HepG2 (cell line): ENCODE measurements around the gene SCMH1. TPM values are rescaled to one million over a fixed set of nuclear protein-coding genes. Genes with fewer than 3 reads are reported as not detected.

Experiments used
- BORCS8-MEF2B ChIP-seq: sonication (generic); formaldehyde crosslinking; IDR thresholded peaks from 2 replicates; pipeline ENCODE4 v1.8.0; 2022; ENCODE audit warnings: mild to moderate bottlenecking, missing genetic modification reagents
- ELF1 ChIP-seq: sonication (generic); formaldehyde crosslinking; IDR thresholded peaks from 2 replicates; pipeline ENCODE4 v1.4.0; 2020; ENCODE audit warnings: missing genetic modification reagents
- ETV5 ChIP-seq: IDR thresholded peaks from 2 replicates; pipeline ENCODE4 v1.6.1; 2018; ENCODE audit warnings: missing biosample characterization, missing genetic modification reagents, inconsistent platforms, borderline replicate concordance
- FIP1L1 ChIP-seq: fragments of 200-400 bp; formaldehyde crosslinking; IDR thresholded peaks from 2 replicates; pipeline ENCODE4 v1.6.1; 2018; ENCODE audit warnings: low read depth, mild to moderate bottlenecking, low read length, moderate library complexity, borderline replicate concordance; ENCODE audit not compliant: insufficient read depth
- FOSL1 ChIP-seq: sonication (generic); formaldehyde crosslinking; IDR thresholded peaks from 2 replicates; pipeline ENCODE4 v1.9.0; 2021; ENCODE audit warnings: missing genetic modification reagents, borderline replicate concordance
- GATA4 ChIP-seq: sonication (generic); IDR thresholded peaks from 2 replicates; pipeline ENCODE4 v1.6.1; 2016; ENCODE audit warnings: antibody characterized with exemption, low read depth, borderline replicate concordance
- GTF2F1 ChIP-seq: fragments of 150-350 bp; IDR thresholded peaks from 2 replicates; pipeline ENCODE4 v1.6.1; 2014; ENCODE audit warnings: low read length
- HNF4A ChIP-seq: sonication (generic); formaldehyde crosslinking; IDR thresholded peaks from 2 replicates; pipeline ENCODE4 v1.4.0; 2020; ENCODE audit warnings: missing genetic modification reagents
- NFKBIZ ChIP-seq: IDR thresholded peaks from 2 replicates; pipeline ENCODE4 v1.6.1; 2018; ENCODE audit warnings: missing genetic modification reagents, missing compliant biosample characterization
- RFXAP ChIP-seq: sonication (generic); formaldehyde crosslinking; IDR thresholded peaks from 2 replicates; pipeline ENCODE4 v1.4.0; 2020; ENCODE audit warnings: missing genetic modification reagents, borderline replicate concordance
- RXRB ChIP-seq: IDR thresholded peaks from 2 replicates; pipeline ENCODE4 v1.6.1; 2016; ENCODE audit warnings: borderline replicate concordance, missing genetic modification reagents, missing compliant biosample characterization
- U2AF2 ChIP-seq: fragments of 200-400 bp; formaldehyde crosslinking; IDR thresholded peaks from 2 replicates; pipeline ENCODE4 v1.6.1; 2017; ENCODE audit warnings: low read depth, mild to moderate bottlenecking, low read length
- ZFP82 ChIP-seq: sonication (generic); formaldehyde crosslinking; IDR thresholded peaks from 2 replicates; pipeline ENCODE4 v1.5.1; 2020; ENCODE audit warnings: mild to moderate bottlenecking, missing genetic modification reagents, borderline replicate concordance
- ZIK1 ChIP-seq: sonication (generic); formaldehyde crosslinking; IDR thresholded peaks from 2 replicates; pipeline ENCODE4 v1.5.0; 2020; ENCODE audit warnings: mild to moderate bottlenecking, low read depth, missing genetic modification reagents, borderline replicate concordance
- ZKSCAN5 ChIP-seq: sonication (generic); formaldehyde crosslinking; IDR thresholded peaks from 2 replicates; pipeline ENCODE4 v1.5.1; 2020; ENCODE audit warnings: mild to moderate bottlenecking, missing genetic modification reagents
- ZNF12 ChIP-seq: sonication (generic); formaldehyde crosslinking; IDR thresholded peaks from 2 replicates; pipeline ENCODE4 v1.5.0; 2020; ENCODE audit warnings: missing genetic modification reagents
- ZNF234 ChIP-seq: sonication (generic); formaldehyde crosslinking; conservative IDR thresholded peaks from 2 replicates; pipeline ENCODE4 v1.5.1; 2020; ENCODE audit warnings: mild to moderate bottlenecking, missing genetic modification reagents
- ZNF367 ChIP-seq: sonication (generic); formaldehyde crosslinking; IDR thresholded peaks from 2 replicates; pipeline ENCODE4 v1.4.0; 2020; ENCODE audit warnings: missing genetic modification reagents, borderline replicate concordance
- polyA plus RNA-seq, 8 experiments: library from polyadenylated mRNA; depleted of rRNA in 3 of 8; stranded (reverse) in 7 of 8; unstranded in 1 of 8; fragments of >200 nt; fragmentation: Illumina TruSeq in 4 of 8; extraction: Trizol in 4 of 8; gene quantifications; 2 replicates each; pipeline versions ENCODE4 v1.2.1 to v1.2.3, GENCODE V29; 2011 to 2016; ENCODE audit warnings: low read depth in 4 of 8, missing spikeins in 1 of 8, mixed read lengths in 1 of 8; ENCODE audit not compliant: insufficient read depth in 1 of 8
- total RNA-seq, 5 experiments: library from RNA; depleted of rRNA; stranded (reverse); fragments of >200 nt; fragmentation: Illumina TruSeq; extraction: Trizol; gene quantifications; 2 replicates each; pipeline ENCODE4 v1.2.3, GENCODE V29; 2016; ENCODE audit warnings: low read depth in 1 of 5
- TF ChIP-seq, protein P1 (sequence below): sonication (generic); formaldehyde crosslinking; IDR thresholded peaks from 2 replicates; pipeline ENCODE4 v1.4.0; 2020; ENCODE audit warnings: missing genetic modification reagents, borderline replicate concordance
- TF ChIP-seq, protein P2 (sequence below): sonication (generic); formaldehyde crosslinking; IDR thresholded peaks from 2 replicates; pipeline ENCODE4 v1.4.0; 2020; ENCODE audit warnings: mild to moderate bottlenecking, missing genetic modification reagents
- TF ChIP-seq, protein P3 (sequence below): sonication (generic); IDR thresholded peaks from 2 replicates; pipeline ENCODE4 v1.6.1; 2016; ENCODE audit warnings: low read depth, borderline replicate concordance
- TF ChIP-seq, protein P4 (sequence below): sonication (generic); formaldehyde crosslinking; IDR thresholded peaks from 2 replicates; pipeline ENCODE4 v1.8.0; 2022; ENCODE audit warnings: mild to moderate bottlenecking, missing genetic modification reagents, moderate library complexity
- TF ChIP-seq, protein P5 (sequence below): sonication (generic); formaldehyde crosslinking; conservative IDR thresholded peaks from 2 replicates; pipeline ENCODE4 v1.4.0; 2020; ENCODE audit warnings: missing genetic modification reagents

The SCMH1 gene
- total and polyA plus RNA-seq, 2 of the 13 experiments (the other 11 are each of a cell fraction or from before 2014, with no cell fraction given), result 41.8 to 52.6 TPM

DNA sequence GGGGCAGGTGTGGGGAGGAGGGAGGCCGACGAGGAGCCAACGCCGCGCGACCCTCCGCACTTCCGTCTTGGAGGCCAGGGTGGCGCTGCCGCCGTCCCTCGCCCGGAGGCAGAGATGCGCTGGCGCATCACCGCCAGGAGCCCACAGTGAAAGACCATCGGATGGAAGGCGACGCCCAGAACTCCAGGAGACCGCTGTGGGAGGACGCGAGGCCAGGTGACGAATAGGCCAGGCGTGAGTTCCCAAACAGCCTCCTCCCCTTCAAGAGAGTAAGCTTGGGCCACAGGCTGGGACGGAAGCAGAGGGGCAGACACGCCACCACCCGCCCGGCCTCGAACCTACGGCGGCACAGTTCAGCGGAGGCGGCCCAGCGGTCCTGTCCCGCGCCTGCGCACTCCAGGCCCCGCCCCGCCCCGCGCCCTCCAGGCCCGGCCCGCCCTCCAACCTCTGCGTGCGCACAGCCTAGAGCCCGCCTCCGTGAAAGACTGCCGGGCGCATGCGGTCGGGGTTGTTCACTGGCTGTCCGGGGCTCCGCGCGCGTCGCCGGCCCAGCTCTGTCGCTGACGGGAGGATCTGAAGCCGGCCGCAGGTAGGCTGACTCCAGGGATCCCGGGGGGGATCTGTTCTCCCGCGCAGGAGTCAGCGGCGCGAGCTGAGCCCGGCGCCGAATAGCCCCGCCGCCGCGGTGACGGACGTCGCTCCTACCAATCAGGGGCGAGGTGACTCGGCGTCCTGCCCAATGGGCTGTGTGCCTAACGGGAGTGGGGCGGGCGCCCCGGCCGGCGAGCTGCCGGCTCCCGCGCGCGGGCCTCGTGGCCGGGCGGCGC lies 262.7 kb downstream of the SCMH1 start, which contains the start of gene CTPS1 (continued):
- TF ChIP-seq NFKBIZ (CRISPR knock-in tag), result no peak
- no peak for TF ChIP-seq RFXAP (CRISPR knock-in tag)
- TF ChIP-seq FOSL1 (CRISPR knock-in tag), result no peak
- TF ChIP-seq ZIK1 (CRISPR knock-in tag), result no peak; the same call in 1 of the 2 replicates
- TF ChIP-seq ZNF12, result no peak
- TF ChIP-seq RXRB, result no peak
- TF ChIP-seq, protein P1, sequence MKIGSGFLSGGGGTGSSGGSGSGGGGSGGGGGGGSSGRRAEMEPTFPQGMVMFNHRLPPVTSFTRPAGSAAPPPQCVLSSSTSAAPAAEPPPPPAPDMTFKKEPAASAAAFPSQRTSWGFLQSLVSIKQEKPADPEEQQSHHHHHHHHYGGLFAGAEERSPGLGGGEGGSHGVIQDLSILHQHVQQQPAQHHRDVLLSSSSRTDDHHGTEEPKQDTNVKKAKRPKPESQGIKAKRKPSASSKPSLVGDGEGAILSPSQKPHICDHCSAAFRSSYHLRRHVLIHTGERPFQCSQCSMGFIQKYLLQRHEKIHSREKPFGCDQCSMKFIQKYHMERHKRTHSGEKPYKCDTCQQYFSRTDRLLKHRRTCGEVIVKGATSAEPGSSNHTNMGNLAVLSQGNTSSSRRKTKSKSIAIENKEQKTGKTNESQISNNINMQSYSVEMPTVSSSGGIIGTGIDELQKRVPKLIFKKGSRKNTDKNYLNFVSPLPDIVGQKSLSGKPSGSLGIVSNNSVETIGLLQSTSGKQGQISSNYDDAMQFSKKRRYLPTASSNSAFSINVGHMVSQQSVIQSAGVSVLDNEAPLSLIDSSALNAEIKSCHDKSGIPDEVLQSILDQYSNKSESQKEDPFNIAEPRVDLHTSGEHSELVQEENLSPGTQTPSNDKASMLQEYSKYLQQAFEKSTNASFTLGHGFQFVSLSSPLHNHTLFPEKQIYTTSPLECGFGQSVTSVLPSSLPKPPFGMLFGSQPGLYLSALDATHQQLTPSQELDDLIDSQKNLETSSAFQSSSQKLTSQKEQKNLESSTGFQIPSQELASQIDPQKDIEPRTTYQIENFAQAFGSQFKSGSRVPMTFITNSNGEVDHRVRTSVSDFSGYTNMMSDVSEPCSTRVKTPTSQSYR, result no peak; the same call in 1 of the 2 replicates
- no peak for TF ChIP-seq ZNF234 (CRISPR knock-in tag)
- no peak for TF ChIP-seq U2AF2
- TF ChIP-seq, protein P2, sequence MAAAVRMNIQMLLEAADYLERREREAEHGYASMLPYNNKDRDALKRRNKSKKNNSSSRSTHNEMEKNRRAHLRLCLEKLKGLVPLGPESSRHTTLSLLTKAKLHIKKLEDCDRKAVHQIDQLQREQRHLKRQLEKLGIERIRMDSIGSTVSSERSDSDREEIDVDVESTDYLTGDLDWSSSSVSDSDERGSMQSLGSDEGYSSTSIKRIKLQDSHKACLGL (CRISPR knock-in tag), result peak; percentile 90; the same call in 1 of the 2 replicates
- TF ChIP-seq GATA4, result no peak
- TF ChIP-seq FIP1L1, result no peak
- peak; percentile 53 for TF ChIP-seq BORCS8-MEF2B (CRISPR knock-in tag)
- TF ChIP-seq ELF1 (CRISPR knock-in tag), result no peak
- TF ChIP-seq ZFP82, result no peak
- TF ChIP-seq HNF4A (CRISPR knock-in tag), result no peak
- TF ChIP-seq ETV5 (CRISPR knock-in tag), result no peak
- no peak for TF ChIP-seq GTF2F1
- TF ChIP-seq, protein P3, sequence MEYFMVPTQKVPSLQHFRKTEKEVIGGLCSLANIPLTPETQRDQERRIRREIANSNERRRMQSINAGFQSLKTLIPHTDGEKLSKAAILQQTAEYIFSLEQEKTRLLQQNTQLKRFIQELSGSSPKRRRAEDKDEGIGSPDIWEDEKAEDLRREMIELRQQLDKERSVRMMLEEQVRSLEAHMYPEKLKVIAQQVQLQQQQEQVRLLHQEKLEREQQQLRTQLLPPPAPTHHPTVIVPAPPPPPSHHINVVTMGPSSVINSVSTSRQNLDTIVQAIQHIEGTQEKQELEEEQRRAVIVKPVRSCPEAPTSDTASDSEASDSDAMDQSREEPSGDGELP, result no peak
- TF ChIP-seq, protein P4, sequence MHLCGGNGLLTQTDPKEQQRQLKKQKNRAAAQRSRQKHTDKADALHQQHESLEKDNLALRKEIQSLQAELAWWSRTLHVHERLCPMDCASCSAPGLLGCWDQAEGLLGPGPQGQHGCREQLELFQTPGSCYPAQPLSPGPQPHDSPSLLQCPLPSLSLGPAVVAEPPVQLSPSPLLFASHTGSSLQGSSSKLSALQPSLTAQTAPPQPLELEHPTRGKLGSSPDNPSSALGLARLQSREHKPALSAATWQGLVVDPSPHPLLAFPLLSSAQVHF (CRISPR knock-in tag), result no peak
- TF ChIP-seq, protein P5, sequence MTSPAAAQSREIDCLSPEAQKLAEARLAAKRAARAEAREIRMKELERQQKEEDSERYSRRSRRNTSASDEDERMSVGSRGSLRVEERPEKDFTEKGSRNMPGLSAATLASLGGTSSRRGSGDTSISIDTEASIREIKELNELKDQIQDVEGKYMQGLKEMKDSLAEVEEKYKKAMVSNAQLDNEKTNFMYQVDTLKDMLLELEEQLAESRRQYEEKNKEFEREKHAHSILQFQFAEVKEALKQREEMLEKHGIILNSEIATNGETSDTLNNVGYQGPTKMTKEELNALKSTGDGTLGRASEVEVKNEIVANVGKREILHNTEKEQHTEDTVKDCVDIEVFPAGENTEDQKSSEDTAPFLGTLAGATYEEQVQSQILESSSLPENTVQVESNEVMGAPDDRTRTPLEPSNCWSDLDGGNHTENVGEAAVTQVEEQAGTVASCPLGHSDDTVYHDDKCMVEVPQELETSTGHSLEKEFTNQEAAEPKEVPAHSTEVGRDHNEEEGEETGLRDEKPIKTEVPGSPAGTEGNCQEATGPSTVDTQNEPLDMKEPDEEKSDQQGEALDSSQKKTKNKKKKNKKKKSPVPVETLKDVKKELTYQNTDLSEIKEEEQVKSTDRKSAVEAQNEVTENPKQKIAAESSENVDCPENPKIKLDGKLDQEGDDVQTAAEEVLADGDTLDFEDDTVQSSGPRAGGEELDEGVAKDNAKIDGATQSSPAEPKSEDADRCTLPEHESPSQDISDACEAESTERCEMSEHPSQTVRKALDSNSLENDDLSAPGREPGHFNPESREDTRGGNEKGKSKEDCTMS (CRISPR knock-in tag), result no peak
- no peak for TF ChIP-seq ZNF367
- no peak for TF ChIP-seq ZKSCAN5 (CRISPR knock-in tag)
